Germinal center (tissue), 1 donor: ENCODE results near the gene DUX4.
"Not testable (repeated sequence)": the region's sequence is repeated elsewhere in the genome, so short reads cannot be mapped to it uniquely, and the experiment has no call there.

ENCODE experiments used
- DNase-seq: peaks from one replicate; pipeline ENCODE4 v3.0.0; 2012; ENCODE audit warnings: mixed read lengths, low spot score

Gene DUX4

GRCh38 chr4:190173428-190173827, at the start of gene DUX4:
TSS of gene DUX4 (plus strand) at chr4:190173774. CDS start at chr4:190173774, 0 bp downstream.
- not testable (repeated sequence) for DNase-seq

- not testable (repeated sequence) for DNase-seq
Measured at GRCh38 chr4:190175436-190175835, 1.9 kb downstream of the DUX4 start.

GRCh38 chr4:190177727-190178605, 4.4 kb downstream of the DUX4 start:
- DNase-seq = not testable (repeated sequence)

- DNase-seq = not testable (repeated sequence)
Measured at GRCh38 chr4:190178606-190178990, 5.0 kb downstream of the DUX4 start.

GRCh38 chr4:190179030-190179739, 5.6 kb downstream of the DUX4 start:
- not testable (repeated sequence) for DNase-seq

GRCh38 chr4:190179740-190180094, 6.1 kb downstream of the DUX4 start:
- DNase-seq = not testable (repeated sequence)

- DNase-seq = not testable (repeated sequence)
Measured at GRCh38 chr4:190180947-190181346, 7.4 kb downstream of the DUX4 start.

- not testable (repeated sequence) for DNase-seq
Measured at GRCh38 chr4:190181481-190182100, 8.0 kb downstream of the DUX4 start.

GRCh38 chr4:190203510-190203909, 29.9 kb downstream of the DUX4 start:
- DNase-seq = not testable (repeated sequence)
